HFFc6 (cell line): ENCODE measurements around the gene OR51B4. TPM values are rescaled to one million over a fixed set of nuclear protein-coding genes. Genes with fewer than 3 reads are reported as not detected.

Experiments
- DNase-seq: peaks from one replicate; pipeline ENCODE4 v3.0.0-alpha.2; 2018
- H3K27ac Mint-ChIP-seq: 2 replicates; pipeline ENCODE4 v1.8.0; 2020; ENCODE audit warnings: mild to moderate bottlenecking, mixed read lengths
- H3K27me3 Mint-ChIP-seq: 2 replicates; pipeline ENCODE4 v1.8.0; 2021; ENCODE audit warnings: mild to moderate bottlenecking, moderate library complexity, mixed read lengths; ENCODE audit not compliant: insufficient read depth
- H3K36me3 Mint-ChIP-seq: 2 replicates; pipeline ENCODE4 v1.8.0; 2021; ENCODE audit warnings: low read depth, mixed read lengths
- H3K4me1 Mint-ChIP-seq: 2 replicates; pipeline ENCODE4 v1.8.0; 2020; ENCODE audit warnings: low read depth, mixed read lengths
- H3K4me3 Mint-ChIP-seq: 2 replicates; pipeline ENCODE4 v1.8.0; 2020; ENCODE audit warnings: mild to moderate bottlenecking, moderate library complexity, mixed read lengths
- H3K9me3 Mint-ChIP-seq: 2 replicates; pipeline ENCODE4 v1.8.0; 2020; ENCODE audit warnings: mild to moderate bottlenecking, mixed read lengths
- total RNA-seq, 6 experiments: library from RNA; stranded (reverse); fragmentation: NEBNext Ultra II Directional; extraction: Animal tissue kit (Norgen Biotek cat#: 25700); gene quantifications; 2 replicates in 1 of 6; 3 replicates in 5 of 6; pipeline ENCODE4 v1.2.3, GENCODE V29; 2021
- TF ChIP-seq, protein P1 (sequence below): fragments of 200-600 bp; sonication (generic); IDR thresholded peaks from 2 replicates; pipeline ENCODE4 v1.5.0; 2021; ENCODE audit warnings: antibody characterized with exemption, mild to moderate bottlenecking

OR51B4 gene
- total RNA-seq, 6 experiments from 2014 or later, result not detected

- Mint-ChIP-seq H3K4me3 (no peak overlapping the region), H3K27me3 (no peaks in the 10 kb centered on the region), H3K27ac (no peak overlapping the region), H3K4me1 (peaks cover 58% of the 10 kb centered on the region), H3K9me3 (no peaks in the 10 kb centered on the region), H3K36me3 (no peaks in the 10 kb centered on the region)
- DNase-seq, result no peak
- TF ChIP-seq, protein P1, sequence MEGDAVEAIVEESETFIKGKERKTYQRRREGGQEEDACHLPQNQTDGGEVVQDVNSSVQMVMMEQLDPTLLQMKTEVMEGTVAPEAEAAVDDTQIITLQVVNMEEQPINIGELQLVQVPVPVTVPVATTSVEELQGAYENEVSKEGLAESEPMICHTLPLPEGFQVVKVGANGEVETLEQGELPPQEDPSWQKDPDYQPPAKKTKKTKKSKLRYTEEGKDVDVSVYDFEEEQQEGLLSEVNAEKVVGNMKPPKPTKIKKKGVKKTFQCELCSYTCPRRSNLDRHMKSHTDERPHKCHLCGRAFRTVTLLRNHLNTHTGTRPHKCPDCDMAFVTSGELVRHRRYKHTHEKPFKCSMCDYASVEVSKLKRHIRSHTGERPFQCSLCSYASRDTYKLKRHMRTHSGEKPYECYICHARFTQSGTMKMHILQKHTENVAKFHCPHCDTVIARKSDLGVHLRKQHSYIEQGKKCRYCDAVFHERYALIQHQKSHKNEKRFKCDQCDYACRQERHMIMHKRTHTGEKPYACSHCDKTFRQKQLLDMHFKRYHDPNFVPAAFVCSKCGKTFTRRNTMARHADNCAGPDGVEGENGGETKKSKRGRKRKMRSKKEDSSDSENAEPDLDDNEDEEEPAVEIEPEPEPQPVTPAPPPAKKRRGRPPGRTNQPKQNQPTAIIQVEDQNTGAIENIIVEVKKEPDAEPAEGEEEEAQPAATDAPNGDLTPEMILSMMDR, result no peak
Observed at GRCh38 chr11:5282628-5283027, 19.1 kb downstream of the OR51B4 start.

- TF ChIP-seq, protein P1, result no peak
- DNase-seq, result no peak
- Mint-ChIP-seq H3K9me3 (no peaks in the 10 kb centered on the region), H3K36me3 (no peaks in the 10 kb centered on the region), H3K27ac (peak overlapping the region; percentile 83), H3K27me3 (no peaks in the 10 kb centered on the region), H3K4me3 (no peak overlapping the region), H3K4me1 (peaks cover 52% of the 10 kb centered on the region)
Observed at GRCh38 chr11:5281596-5281995, 20.1 kb downstream of the OR51B4 start.

GRCh38 chr11:5280582-5281102 lies 21.1 kb downstream of the OR51B4 start:
- Mint-ChIP-seq H3K9me3 (no peaks in the 10 kb centered on the region), H3K4me1 (peaks cover 45% of the 10 kb centered on the region), H3K27me3 (no peaks in the 10 kb centered on the region), H3K36me3 (no peaks in the 10 kb centered on the region), H3K27ac (peak overlapping the region; percentile 83), H3K4me3 (peak overlapping the region; percentile 32)
- peak; percentile 99 for DNase-seq
- TF ChIP-seq, protein P1, result no peak

- TF ChIP-seq, protein P1, result no peak
- no peaks in the 10 kb centered on the region for H3K36me3 Mint-ChIP-seq
- no peak overlapping the region for H3K4me3 Mint-ChIP-seq
- no peak for DNase-seq
- peaks cover 48% of the 10 kb centered on the region for H3K4me1 Mint-ChIP-seq
- no peaks in the 10 kb centered on the region for H3K9me3 Mint-ChIP-seq
- H3K27me3 Mint-ChIP-seq, result no peaks in the 10 kb centered on the region
- H3K27ac Mint-ChIP-seq, result peak overlapping the region; percentile 67
Observed at GRCh38 chr11:5279471-5280090, 22.2 kb downstream of the OR51B4 start.

DNA sequence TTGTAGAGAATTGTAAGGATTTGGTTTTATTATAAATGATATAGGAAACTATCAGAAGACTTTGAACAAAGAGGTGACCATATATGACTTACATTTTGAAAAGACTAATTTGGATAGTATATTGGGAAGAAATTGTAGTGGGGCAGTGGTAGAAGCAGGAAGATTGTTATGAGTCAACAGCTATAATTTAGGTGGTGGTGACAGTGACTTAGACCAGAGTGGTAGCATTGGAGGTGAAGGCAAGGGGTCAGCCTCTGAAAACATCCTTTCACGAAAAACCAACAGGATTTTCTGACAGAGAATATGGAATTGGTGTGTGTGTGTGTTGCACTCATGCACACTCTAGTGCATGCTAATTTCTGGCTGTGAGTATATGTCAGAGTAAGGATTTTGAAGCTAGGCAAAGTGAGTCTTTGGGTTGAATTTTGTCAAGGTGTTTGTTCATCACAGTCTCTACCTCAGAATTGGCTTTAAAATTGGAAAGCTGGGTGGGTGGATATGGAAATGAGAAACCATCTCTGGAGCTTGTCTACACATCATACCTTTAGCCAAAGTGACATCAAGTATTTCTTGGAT lies 23.9 kb downstream of the OR51B4 start:
- no peak for DNase-seq
- TF ChIP-seq, protein P1, result no peak
- Mint-ChIP-seq H3K9me3 (no peaks in the 10 kb centered on the region), H3K4me1 (peaks cover 55% of the 10 kb centered on the region), H3K27ac (no peak overlapping the region), H3K27me3 (no peaks in the 10 kb centered on the region), H3K36me3 (no peaks in the 10 kb centered on the region), H3K4me3 (no peak overlapping the region)
